Cardiac septum (tissue), 1 donor: Measurements from ENCODE around the gene ARHGAP18. TPM values are rescaled to one million over a fixed set of nuclear protein-coding genes. Genes with fewer than 3 reads are reported as not detected.

ENCODE experiments used
- DNase-seq: peaks from one replicate; pipeline ENCODE4 v3.0.0-alpha.2; 2020; ENCODE audit warnings: low spot score
- intact Hi-C: fragments of 100-400 bp; cut with DNase I; formaldehyde crosslinking; loops from one replicate; pipeline ENCODE4 v1.14.0; 2022
- total RNA-seq: library from RNA; stranded (reverse); fragmentation: NEBNext Ultra II Directional; extraction: Animal tissue kit (Norgen Biotek cat#: 25700); gene quantifications from one replicate; pipeline ENCODE4 v1.2.1, GENCODE V29; 2021
- donor health status: DM: no; HTN: no; CAD: no.

ARHGAP18 gene
- total RNA-seq, 1 donor from 2014 or later = 3.5 TPM

DNA sequence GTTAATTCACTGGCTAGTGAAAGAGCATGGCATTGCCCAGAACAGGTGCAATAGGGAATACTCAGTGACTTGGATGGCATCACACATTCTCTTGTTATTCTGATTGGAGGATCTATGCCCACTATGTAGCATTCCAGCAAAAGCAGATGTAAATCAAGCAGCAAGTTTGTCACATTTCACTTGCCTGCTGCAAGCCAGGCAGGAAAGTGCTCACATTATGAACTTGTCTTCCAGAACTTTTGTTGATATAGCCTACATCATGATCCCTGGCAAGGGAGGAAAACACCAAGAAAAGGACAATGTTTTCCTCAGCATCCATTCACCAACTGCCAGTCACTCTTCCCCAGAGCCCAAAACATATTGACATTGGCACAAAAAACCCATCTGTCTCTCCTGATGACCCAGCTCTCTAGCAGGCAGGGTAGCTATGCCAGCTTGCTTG is 77.8 kb downstream of the ARHGAP18 start:
- DNase-seq = no peak
- intact Hi-C loops = no loop called here

DNA sequence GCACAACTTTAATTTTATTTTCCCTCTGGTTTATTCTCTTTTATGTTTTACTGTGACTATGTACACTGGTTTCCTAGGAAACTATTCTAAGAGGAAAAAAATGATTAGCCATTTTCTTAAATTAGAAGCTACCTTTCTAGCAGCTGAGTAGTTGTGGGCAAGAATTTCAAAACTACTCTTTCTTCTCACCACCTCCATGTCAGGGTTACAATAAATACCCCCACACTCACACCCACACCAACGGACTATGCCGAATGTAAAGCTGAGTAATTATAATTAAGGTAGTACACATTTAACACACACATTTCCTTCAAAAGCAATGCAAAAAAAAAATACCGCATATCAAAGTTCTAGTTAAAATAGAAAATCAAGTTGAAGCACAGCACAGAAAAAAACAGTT is 78.9 kb downstream of the ARHGAP18 start:
- intact Hi-C loops = no loop called here
- DNase-seq = no peak

DNA sequence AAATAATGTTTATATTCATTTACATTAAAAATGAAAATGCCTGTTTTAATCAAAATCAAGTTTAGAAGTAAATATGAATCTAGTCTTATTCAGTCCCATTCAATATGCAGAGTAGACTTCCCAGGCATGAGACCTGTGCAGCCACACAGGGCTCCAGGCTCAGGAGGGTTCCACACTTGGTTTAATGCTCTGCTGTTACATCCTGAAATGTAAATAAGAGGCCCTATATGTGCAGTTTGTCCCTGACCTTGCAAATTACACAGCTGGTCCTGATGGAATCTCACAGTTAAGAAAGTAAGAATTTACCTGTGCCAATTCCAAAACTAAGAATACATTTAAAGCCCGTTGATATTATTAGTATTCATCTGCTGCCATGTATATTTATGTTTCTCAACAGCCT is 79.4 kb downstream of the ARHGAP18 start:
- DNase-seq = no peak
- intact Hi-C loops = no loop called here

DNA sequence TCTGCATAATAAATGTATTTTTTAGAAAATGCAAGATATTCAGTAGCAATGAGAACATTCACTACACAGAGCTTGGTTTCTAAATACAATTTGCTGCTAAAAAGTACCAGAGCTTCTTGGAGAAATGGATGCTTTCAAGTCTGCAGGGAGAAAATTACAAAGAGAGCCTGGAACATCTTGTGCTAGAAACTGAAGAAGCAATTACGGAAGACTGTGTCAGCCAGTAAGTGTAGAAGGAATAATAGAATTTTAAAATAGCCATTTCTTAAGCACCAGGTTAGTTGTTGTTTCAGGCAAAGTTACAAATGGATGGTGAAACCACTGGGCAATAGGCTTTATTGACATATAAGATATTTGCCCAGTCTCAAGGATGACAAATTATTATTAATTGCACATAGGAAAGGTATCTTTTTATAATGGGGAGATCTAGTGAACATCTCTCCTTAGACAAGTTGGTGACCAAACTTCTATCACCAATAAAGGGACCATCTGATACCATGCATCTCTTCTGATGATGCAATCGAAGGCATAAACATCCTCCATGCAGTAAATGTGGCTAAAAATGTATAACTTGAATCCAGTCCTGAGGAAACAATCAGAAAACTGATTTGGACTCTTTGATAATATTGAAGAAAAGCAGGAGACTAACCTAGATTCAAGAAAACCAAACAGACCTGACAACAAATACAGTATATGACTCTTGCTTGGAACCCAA is 81.7 kb downstream of the ARHGAP18 start:
- DNase-seq = no peak
- intact Hi-C loops = no loop called here

DNA sequence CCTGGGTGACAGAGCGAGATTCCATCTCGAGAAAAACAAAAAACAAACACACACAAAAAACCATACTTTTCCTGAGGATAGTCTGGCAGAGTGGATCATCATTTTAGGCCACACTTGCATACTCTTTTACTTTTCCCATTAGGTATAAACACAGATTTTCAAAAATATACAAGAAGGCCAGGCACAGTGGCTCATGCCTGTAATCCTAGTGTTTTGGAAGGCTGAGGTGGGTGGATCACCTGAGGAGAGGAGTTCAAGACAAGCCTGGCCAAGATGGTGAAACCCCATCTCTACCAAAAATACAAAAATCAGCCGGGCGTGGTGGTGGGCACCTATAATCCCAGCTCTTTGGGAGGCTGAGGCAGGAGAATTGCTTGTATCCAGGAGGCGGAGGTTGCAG is 85.5 kb downstream of the ARHGAP18 start:
- DNase-seq = no peak
- intact Hi-C loops = no loop called here

DNA sequence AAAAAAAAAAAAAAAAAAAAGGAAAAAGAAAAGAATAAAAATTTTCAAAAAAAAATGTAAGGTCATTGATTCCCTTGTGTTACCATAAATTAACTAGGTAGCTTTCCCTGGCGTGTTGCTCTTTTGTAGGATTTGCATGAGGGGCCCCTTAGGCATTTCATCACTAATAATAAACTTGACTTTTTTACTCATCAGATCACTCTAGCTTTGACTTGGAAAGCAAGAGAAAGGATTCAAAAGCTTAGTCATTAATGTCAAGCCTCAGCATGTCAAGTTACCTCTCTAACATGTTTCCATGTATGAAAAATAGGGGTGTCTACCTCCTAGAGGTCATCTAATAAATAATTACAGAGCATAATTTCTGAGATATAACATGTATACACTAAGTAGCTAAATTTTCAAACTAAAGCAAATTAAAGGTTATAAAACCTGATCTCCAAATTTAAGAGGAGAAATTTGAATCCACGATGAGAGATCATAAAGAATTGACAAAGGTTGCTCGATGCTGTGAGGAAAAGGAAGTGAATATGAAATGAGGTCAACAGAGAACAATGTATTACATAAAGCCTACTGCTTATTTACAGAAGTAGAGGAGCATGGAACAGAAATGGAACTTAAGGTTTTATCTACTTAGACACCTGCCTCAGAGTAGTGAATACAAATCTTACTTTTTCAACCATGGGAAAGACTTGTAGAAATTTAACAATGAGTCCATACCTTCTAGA is 86.8 kb downstream of the ARHGAP18 start:
- intact Hi-C loops = no loop called here
- DNase-seq = no peak

DNA sequence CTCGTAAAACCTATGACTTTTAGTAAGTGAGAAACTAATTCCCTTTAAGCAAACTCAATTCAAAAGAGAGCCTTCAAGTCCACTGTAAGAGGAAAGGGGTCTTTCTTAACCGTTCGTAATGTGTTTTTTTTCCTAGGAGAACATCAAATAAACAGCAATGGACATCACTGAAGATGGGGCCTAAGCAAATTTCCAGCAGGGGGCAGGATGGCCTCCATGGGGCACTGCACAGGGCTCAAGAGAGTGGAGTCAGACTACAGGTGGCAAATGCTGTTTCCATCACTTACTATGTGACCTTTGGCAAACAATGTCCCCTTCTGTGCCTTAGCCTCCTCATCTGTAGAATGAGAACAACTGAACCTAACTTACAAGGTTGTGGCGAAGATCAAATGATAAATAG is 88.7 kb downstream of the ARHGAP18 start:
- no peak for DNase-seq
- intact Hi-C loops = no loop called here

DNA sequence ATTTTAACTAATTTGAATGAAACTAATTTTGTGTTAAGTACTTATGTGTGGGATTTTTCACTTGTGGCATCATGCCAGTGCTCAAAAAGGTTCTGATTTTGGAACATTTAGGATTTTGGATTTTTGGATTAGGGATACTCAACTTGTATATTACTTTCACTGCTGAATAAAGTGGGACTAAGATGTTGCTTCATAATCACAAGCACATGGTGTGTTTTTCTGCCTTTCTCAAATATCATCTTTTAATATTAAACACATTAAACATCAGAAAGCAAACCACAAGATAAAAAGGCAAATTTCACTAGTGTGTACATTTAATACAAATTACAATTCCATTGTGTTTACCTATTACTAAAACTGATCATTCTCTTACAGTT is 89.8 kb downstream of the ARHGAP18 start:
- DNase-seq = no peak

DNA sequence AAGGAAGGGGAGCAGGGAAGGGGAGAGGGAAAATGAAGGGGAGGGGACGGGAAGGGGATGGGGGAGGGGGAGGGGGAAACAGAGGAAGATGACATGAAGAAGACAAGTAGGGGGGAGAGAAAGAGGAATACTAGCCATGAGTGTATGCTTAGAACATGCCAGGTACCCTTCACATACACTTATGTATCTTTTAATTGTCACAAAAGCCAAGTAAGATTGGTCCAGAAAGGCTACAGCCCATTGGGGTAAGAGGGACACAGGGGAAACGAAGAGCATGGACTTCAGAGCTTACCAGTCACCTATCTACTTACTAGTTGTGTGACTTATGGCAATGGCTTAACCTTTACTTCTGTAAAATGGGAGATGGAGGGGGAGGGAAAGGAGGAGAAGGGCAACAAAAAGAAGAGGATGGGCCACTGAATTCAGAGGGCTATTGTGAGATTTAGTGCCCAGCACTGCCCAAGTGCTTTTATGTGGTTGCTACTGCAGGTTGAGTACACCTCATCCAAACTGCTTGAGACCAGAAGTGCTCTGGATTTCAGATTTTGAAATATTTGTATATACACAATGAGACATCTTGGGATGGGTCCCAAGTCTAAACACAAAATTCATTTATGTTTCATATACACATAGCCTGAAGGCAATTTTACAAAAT is 90.3 kb downstream of the ARHGAP18 start:
- intact Hi-C loops = no loop called here

More for the DNA sequence above, 89.8 kb downstream of the ARHGAP18 start:
- intact Hi-C loops = no loop called here

DNA sequence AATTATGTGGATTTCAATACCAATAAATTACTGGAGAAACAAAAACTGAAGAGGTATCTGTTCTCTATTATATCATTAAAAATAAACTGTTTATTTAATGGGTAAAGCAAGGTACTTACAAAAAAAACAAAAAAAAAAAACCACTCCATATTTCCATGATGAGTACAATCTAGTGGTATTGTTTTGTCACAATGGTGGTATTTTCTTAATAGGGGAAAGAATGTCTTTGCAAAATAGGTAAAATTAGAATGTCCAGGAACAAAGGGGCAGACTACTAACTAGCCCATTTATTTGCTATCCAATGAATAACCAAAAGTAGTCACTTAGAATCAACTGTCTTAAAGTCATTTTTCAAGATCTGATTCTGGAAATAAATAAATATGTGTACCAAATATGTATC is 92.0 kb downstream of the ARHGAP18 start:
- intact Hi-C loops = no loop called here
- no peak for DNase-seq

More for the DNA sequence above, 90.3 kb downstream of the ARHGAP18 start:
- DNase-seq = no peak

DNA sequence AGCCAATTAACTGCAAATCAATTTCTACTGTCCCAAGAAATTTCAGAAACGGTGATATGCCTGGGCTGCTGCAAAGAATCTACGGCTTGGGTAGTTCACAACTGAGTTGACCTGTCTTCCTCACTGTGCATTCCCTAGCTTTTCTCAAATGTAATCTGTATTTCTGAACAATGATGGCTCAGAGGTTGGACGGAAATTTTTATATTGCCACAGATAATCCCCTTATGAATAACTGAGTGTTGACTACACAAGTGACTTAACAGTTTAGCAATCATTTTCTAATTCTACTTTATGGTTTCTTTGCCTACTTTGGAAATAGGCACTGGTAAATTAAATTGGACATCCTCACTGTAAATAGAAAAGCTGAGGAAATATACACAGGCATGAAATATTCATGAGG is 94.5 kb downstream of the ARHGAP18 start:
- intact Hi-C loops = no loop called here
- DNase-seq = no peak

DNA sequence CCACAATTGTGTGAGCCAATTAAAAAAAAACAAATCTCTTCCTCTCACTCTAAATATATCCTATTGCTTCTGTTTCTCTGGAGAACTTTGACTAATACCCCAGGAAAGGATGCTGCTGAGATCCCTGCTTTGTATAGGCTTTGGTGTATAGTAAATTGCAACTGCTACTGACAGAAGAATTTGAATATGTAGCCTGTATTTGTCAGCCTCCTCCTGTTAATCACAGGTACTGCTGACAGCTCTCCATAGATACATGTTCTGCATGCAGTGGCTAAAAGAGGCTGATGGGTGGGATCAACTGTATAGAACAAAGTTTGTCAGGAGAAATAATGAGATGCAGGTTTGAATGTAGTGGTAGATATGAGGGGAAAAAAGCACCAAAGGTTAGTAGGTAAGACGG is 95.0 kb downstream of the ARHGAP18 start:
- no peak for DNase-seq
- intact Hi-C loops = no loop called here

DNA sequence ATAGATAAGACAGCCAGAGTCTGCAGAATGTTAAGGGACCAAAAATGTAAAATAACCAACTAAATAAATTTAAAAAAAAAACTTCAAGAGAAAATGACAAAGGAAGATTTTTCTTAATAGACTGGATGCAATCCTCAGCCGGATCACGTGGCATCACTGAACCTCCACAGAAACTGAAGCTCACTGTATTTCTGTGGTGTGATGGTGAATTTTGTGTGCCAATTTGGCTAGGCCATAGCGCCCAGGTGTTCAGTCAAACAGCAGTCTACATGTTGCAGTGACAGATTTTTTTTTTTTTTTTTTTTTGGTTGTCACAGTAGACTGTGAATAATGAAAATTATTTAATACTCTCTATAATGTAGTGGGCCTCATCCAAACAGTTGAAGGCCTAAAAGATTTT is 95.5 kb downstream of the ARHGAP18 start:
- intact Hi-C loops = no loop called here
- DNase-seq = no peak

DNA sequence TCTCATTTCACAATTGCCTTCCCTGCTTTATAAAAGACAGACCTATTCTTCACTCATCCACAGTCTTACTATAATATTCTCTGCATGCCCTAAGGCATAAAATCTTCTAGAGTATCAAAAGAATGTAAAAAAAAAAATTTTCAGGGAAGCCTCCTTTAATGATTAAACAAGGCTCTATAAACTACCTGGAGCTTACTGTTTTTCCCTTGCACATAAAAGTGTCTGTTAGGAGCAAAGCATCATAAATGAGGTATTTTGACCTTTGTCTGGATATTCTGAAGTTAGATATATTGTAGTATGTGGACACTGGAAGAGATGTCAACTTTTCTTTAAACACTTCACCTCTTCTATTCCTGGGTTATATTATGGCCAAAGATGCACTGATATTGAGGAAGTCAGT is 97.5 kb downstream of the ARHGAP18 start:
- intact Hi-C loops = no loop called here
- no peak for DNase-seq

DNA sequence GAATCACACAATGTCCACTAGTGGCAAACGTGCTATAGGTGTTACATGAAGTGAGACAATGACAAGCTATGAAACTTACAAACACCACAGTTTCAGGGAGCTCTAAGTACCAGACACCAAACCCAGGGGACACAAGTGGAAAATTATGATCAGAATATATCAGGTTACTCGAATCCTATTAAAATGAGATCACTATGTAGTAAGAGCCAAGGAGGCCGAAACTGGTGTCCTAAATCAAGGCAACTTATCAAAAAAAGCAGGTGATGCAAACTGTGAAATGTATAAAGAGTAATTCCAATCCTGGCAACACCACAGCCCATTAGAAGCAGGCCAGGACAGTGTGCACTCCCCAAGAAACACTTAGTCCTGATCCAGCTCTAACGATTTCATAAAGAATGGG is 100.3 kb downstream of the ARHGAP18 start:
- intact Hi-C loops = no loop called here

DNA sequence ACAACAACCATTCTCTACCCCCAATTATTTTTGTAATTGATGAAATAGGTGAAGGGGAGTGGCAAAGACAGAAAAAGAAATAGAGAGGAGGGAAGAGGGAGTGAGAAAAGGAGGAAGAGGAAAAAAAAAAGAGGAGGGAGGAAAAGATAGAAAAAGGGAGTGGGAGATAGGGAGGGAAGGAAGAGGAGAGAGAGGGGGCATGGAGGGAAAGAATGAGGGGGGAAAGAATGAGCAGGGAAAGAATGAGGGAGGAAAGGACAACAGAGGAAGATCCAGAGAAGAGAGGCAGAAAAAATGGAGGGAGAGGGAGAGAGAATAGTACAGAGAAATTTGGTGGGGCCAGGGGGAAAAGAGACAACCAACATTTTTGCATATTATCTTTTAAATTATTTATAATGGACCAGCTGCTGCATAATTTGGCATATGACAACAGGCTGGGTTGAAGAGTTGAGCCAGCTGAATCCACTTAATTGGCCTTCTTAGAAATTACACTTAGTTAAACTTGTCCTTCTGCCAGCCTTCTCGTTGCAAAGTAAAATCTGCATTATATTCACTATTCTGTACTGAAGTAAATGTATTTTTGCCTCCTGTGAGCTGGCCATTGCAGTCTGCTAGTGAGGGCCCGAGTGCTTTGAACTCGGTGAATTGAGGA is 101.0 kb downstream of the ARHGAP18 start:
- DNase-seq = no peak
- intact Hi-C loops = no loop called here

More for the DNA sequence above, 100.3 kb downstream of the ARHGAP18 start:
- no peak for DNase-seq

DNA sequence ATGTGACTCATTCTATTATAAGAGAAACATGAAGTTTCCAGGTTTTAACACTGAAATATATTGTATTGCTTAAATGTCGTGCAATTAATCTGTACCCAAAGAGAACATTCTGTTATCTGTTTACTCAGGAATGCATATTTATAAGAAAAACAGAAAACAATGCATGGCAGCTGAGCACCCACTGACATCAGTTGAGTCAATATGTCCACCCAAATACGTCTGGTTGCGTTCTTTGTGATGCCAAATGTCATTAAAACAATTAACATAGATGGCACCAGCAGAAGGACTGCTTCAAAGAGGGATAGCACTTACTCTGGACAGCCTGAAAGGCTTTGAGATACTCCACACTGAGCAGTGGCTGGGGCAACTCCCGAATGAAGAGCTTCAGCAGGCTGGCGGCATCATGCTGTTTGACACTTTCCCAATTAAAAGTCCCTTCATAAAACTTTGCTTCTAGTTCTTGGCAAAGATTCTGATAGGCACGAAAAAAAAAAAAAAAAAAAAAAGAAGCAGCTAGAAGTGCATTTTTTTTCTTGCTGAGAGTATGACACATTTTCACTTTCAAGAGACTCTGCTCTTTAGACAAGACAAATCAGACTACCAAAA is 102.3 kb downstream of the ARHGAP18 start:
- intact Hi-C loops = no loop called here

DNA sequence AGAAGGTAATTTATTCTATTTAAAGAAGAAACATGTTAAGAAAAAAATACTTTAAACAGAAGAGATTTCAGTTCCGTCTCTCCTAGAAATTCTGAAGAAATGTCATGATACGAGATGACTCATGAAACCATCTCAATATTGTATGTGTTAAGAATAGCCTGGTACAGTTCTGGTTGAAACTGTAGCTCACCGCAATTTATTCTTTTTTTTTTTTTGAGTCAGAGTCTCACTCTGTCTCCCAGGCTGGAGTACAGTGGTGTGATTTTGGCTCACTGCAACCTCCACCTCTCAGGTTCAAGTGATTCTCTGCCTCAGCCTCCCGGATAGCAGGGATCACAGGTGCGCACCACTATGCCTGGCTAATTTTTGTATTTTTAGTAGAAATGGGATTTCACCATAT is 103.3 kb downstream of the ARHGAP18 start:
- intact Hi-C loops = no loop called here
- DNase-seq = no peak

More for the DNA sequence above, 102.3 kb downstream of the ARHGAP18 start:
- no peak for DNase-seq

DNA sequence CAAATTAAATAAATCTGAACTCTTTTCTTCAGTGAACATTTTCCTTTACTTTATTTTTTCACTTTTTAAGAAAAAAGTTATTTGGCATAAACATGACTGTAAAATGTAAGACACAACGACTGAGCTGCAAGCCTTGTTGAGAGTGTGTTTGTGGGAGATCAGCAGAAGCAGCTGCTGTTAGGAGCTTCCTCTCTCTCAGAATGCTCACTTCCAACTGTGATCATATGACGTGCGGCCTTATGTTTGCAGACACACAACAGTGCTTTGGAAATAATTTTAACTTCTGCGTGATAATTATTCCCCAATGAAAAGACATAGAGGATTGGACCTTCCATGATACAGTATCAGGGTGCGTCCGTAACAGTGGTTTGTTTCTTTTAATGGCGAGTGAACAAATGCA is 104.0 kb downstream of the ARHGAP18 start:
- DNase-seq = no peak
- intact Hi-C loops = no loop called here

DNA sequence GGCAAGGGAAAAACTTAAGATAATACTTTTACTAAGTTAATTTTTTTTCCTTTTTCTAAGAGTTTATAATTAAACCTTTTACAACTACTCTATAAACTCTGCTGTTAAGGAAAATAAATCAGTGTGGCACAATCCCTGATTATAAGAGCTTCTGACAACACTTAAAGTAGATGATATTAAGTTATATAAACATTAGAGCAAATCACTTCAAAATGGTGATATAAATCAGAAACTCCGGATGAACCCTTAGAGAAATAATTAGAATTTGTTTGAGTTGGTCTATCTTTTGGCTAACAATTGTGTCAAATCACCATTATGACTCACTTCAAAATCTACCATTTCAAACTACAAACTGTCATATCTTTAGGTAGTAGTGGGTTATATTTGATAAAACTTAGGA is 104.9 kb downstream of the ARHGAP18 start:
- intact Hi-C loops = no loop called here
- no peak for DNase-seq
